Placental pericyte (primary cell): ENCODE data around the gene SNX20. TPM values are rescaled to one million over a fixed set of nuclear protein-coding genes. Genes with fewer than 3 reads are reported as not detected.

Experiments used
- total RNA-seq: library from RNA; depleted of rRNA; stranded (reverse); fragments of >200 nt; gene quantifications from 2 replicates; pipeline ENCODE4 v1.2.3, GENCODE V29; 2012

Gene SNX20
- not detected in 2 replicates for total RNA-seq

GRCh38 chr16:50681021-50681885 is at the start of gene SNX20:
Gene SNX20 (minus strand): TSS chr16:50681312. CDS start chr16:50677526, 3,786 bp downstream.

GRCh38 chr16:50692999-50693781 is 12.1 kb upstream of the SNX20 start, which contains the start of gene NOD2:
Gene NOD2 (plus strand): TSS chr16:50693606. CDS start chr16:50699496, 5,890 bp downstream.

Other genes with a start within 250 kb of the SNX20 start
- gene NKD1, start 132.9 kb downstream of the SNX20 start, total RNA-seq = 0.14 TPM in 1 of 2 replicates, not detected in the other
- gene NOD2, start 12.3 kb upstream of the SNX20 start, total RNA-seq = not detected in 2 replicates
- gene CYLD, start 60.8 kb upstream of the SNX20 start, total RNA-seq = 37.0 and 44.4 TPM in 2 replicates